ENCODE measurements around the gene JAZF1.

JAZF1 gene

GRCh38 chr7:28173531-28173930 lies 7.1 kb downstream of the JAZF1 start:
- CTCF ChIA-PET, result no interaction called here
- POLR2A ChIA-PET, result no interaction called here
- no peak for TF ChIP-seq CTCF (IDR thresholded peaks at IDR 0.05; ENCODE audit: control extremely low read depth, extremely low read depth, low read depth, missing control alignments)
- DNase-seq (ENCODE audit: extremely low spot score), result no peak

- CTCF ChIA-PET, result no interaction called here
- no peak for TF ChIP-seq CTCF (IDR thresholded peaks at IDR 0.05; ENCODE audit: control extremely low read depth, extremely low read depth, low read depth, missing control alignments)
These were observed 7.6 kb downstream of the JAZF1 start for GRCh38 chr7:28172958-28173357.

GRCh38 chr7:28170701-28171100 lies 9.9 kb downstream of the JAZF1 start:
- no peak for DNase-seq (ENCODE audit: extremely low spot score)
- CTCF ChIA-PET, result interaction anchor here (0.9 kb wide), 1 partner anchor 13 kb away, joined by 3 read pairs; no protein-coding TSS in a partner anchor
- POLR2A ChIA-PET, result no interaction called here
- no peak for TF ChIP-seq CTCF (IDR thresholded peaks at IDR 0.05; ENCODE audit: control extremely low read depth, extremely low read depth, low read depth, missing control alignments)

More at GRCh38 chr7:28172958-28173357, 7.6 kb downstream of the JAZF1 start:
- POLR2A ChIA-PET, result no interaction called here
- no peak for DNase-seq (ENCODE audit: extremely low spot score)

- no peak for DNase-seq (ENCODE audit: extremely low spot score)
- POLR2A ChIA-PET, result no interaction called here
- TF ChIP-seq CTCF (IDR thresholded peaks at IDR 0.05; ENCODE audit: control extremely low read depth, extremely low read depth, low read depth, missing control alignments), result no peak
- CTCF ChIA-PET, result interaction anchor here (2.0 kb wide), 1 partner anchor 12 kb away, joined by 4 read pairs; no protein-coding TSS in a partner anchor
These were observed 11.4 kb downstream of the JAZF1 start for GRCh38 chr7:28169230-28169629.

GRCh38 chr7:28168393-28169158 lies 12.0 kb downstream of the JAZF1 start:
- no peak for DNase-seq (ENCODE audit: extremely low spot score)
- TF ChIP-seq CTCF (IDR thresholded peaks at IDR 0.05; ENCODE audit: control extremely low read depth, extremely low read depth, low read depth, missing control alignments), result no peak
- POLR2A ChIA-PET, result no interaction called here
- CTCF ChIA-PET, result interaction anchor here (2.0 kb wide), 1 partner anchor 11 kb away, joined by 4 read pairs; no protein-coding TSS in a partner anchor

- TF ChIP-seq CTCF (IDR thresholded peaks at IDR 0.05; ENCODE audit: control extremely low read depth, extremely low read depth, low read depth, missing control alignments), result no peak
- ChIA-PET POLR2A (no interaction called here), CTCF (interaction anchor here (1.2 to 1.6 kb wide), 2 partner anchors 17 to 70 kb away, joined by 3 read pairs; no protein-coding TSS in a partner anchor)
- no peak for DNase-seq (ENCODE audit: extremely low spot score)
These were observed 13.4 kb downstream of the JAZF1 start for GRCh38 chr7:28166982-28167715.
